ENCODE measurements around the gene TRAF7.
"Not testable (repeated sequence)": the region's sequence is repeated elsewhere in the genome, so short reads cannot be mapped to it uniquely, and the experiment has no call there.

TRAF7 gene

DNA sequence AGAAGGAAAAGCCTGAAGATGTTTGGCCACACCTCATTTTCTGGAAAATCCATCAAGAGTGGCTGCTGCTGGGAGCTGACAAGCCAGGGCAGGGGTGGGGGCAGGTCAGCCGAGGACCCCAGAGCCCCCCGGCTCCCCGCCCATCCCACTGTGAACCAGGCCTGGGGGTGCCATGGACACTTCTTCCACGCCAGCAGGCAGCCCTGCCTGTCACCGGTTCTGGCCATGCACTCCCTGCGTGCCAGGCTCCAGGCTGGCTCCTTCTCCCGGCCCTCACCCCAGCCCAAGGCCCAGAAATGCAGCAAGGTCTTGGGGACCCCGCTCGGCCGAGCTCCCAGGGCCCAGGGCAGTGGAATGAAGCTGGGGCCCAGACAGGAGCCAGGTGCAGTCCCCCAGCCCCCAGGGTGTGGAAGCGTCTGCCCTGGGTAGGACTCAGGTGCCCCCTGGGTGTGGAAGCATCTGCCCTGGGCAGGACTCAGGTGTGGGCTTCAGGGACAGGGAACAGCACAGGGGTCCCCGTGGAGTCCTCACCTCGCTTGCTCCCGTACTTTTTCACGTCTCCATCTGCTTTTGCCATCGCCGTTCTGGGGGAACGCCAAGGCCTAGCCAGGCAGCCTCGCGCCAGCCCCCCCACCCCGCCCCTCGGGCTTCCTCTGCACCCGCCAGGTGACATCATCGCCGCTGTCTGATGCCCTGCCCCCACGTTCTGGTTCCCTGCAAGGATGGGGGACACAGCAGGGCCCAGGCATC lies 32.5 kb upstream of the TRAF7 start:
- not testable (repeated sequence) for DNase-seq

DNA sequence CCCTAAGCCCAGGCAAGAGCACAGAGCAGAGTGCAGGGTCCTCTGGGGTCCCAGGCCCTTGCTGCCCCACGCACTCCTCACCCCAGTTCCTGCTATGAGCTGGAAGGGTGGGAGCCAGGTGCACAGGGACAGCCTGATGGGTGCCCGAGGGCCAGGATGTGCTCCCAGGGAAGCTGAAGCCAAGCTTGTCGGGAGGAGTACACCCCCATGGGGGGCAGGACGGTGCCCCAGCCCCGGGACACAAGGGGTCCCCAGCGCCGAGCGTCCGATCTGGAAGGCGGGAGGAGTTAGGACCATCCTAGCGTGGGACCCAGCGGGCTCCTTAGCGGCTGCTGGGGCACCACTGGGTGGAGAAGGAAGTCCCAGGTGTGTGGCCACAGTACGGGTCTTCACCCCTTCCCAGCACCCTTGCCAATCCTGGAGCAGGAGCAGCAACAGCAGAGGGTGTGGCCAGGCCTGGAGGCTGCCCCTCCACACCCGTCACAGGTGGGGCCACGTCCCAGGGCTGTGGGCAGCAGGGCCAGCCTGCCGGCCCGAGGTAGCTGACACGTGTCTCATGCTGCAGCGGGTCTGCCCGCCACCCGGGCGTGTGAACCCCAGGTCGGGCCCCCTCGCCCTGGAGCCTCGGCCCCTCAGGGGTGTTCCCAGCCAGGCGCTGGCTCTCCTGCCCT lies 31.7 kb upstream of the TRAF7 start:
- DNase-seq, result not testable (repeated sequence)

DNA sequence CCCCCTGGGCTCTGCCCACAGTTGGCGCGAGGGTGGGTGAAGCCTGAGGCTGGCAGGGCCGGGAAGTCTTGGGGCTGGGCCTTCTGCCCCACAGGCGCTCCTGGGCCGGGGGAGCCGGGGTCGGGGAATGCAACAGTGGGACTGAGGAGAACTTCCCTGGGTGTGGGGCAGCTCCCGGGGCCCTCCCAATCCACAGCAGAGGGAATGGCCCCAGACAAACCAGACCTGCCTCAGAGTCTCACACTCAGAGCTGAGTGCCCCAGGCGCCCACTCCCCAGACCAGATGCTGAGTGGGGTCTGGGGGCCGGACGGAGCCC lies 31.2 kb upstream of the TRAF7 start:
- not testable (repeated sequence) for DNase-seq

DNA sequence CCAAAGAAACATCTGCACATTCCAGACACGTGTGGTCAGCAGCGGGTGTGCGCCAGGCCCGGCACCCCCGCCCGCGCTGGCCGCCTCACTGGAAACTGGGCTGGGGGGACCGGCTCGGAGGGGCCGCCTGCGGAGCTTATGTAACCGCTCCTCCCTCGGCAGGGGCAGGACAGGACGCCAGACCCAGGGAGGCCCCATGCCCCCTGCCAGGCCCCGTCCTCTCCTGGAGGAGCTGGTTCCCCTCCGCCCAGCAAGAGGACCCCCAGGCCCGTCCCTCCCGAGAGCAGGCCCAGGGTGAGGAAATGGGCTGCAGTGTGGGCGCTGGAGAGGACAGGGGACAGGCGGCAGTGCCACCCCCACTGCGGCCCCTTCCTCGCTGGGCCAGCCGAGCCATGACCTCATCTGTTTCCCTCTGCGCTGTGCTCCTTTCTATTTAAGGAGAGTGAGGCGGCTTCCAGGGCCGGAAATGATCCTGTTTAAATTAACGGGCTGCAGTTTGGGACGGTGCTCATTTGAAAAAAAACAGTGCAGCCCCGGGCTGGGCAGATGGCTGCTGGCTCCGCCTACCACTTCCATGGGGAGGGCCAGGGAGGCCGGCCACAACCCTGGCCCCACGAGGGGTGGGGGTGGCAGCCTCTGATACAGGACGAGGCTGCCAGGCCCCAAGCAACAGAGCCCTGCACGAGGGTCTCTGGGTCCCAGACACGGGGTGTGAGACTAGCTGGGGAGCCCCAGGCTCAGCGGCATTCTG lies 30.7 kb upstream of the TRAF7 start:
- DNase-seq, result not testable (repeated sequence)

DNA sequence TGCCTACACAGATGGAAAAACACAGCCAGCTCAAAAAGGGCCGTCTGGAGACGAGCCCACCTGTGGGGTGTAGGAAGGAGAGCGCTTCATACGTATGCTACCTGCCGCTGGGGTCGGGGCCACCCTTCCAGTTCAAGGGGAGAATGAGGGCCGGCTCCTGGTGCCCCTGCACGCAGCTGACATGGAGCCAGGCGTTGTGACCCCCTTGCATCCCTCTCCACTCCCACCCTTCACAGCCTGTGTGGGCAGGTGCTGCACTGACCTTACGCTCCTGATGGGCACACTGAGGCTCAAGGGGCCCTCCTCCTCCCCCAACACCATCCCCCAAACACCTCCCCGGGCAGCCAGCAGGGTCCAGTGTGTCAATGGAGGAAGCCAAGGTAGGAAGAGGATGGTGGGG lies 30.0 kb upstream of the TRAF7 start:
- not testable (repeated sequence) for DNase-seq

DNA sequence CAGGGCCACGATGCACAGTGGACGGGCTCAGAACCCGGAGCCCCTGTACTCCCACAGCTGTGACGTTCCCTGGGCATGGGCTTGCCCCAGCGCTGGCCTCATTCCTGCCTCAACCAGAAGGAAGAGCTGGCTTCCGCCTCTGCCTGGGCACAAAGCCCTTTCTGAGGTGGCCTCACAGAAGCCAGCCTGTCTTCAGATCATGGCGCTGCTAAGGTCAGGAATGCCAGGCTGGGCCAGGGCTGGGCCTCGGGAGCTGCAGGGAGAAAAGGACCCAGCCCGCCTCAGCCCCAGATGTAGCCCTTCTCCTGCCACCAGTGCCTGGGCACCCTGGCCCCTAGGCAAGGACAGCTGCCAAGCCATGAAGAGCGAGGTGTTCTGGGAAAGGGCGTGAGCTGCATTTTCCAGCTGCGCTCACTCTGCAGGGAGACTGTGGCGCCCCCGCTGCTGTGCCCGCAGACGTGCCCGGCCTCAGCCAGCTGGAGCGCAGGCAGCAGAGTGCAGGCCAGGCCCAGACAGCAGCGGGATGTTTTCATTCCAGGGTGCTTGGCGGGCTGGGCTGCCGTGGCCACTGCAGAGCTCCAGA lies 29.3 kb upstream of the TRAF7 start:
- DNase-seq, result not testable (repeated sequence)

DNA sequence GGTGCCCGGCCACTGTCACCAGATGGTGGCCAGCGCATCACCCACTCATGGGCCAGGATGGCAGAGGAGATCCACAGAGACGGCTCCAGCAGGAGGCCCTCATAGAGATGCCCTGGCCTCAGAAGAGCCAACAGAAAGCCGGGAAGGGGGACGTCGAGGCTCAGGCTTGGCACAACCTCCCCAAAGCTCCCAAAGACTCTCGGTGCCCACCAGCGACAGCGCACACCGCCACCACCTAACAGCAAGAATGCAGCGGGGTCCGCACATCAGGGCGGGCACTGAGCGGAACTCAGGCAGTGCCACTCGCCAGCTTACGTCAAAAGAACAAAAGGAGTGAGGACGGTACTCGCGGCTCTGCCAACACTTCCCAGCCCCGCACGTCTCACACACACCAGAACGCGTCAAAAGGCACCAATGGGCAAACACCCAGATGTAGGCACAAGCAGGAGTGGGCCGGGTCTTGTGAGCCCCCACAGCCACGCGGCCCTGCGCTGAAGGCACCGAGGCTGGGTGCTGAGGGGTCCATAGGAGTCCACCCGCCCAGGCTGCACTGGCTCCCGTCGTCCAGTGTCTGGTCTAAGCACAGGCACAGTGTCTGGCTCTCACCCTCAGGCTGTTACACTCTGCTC lies 28.5 kb upstream of the TRAF7 start:
- DNase-seq, result not testable (repeated sequence)

DNA sequence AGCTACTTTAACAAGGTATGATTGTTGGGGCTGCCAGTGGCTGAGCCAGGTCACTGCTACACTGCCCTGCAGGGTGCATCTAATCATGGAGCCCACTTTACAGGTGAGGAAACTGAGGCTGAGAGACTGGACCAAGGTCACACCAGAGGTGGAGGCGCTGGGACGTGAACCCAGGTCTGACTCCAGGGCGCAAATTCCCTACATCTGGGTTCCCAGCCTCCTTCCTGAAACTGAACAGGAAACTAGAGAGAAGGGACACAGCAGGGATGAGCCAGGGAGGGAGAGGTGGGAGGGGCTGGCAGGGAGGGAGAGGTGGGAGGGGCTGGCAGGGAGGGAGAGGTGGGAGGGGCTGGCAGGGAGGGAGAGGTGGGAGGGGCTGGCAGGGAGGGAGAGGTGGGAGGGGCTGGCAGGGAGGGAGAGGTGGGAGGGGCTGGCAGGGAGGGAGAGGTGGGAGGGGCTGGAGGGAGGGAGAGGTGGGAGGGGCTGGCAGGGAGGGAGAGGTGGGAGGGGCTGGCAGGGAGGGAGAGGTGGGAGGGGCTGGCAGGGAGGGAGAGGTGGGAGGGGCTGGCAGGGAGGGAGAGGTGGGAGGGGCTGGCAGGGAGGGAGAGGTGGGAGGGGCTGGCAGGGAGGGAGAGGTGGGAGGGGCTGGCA lies 27.8 kb upstream of the TRAF7 start:
- peak in 1 of 2 donors; percentile 37 for DNase-seq

DNA sequence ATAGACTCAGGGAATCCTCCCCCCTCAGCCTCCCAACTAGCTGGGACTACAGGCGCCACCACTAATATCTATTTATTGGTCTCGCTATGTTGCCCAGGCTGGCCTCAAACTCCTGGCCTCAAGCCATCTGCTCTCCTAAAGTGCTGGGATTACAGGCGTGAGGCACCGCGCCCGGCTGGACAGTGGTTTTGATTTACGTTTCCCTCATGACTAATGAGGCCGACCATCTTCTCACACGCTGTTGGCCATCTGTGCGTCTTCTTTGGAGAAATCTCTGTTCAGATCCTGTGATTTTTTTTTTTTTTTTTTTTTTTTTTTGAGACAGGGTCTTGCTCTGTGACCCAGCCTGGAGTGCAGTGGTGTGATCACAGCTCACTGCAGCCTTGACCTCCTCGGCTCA lies 26.3 kb upstream of the TRAF7 start:
- DNase-seq, result not testable (repeated sequence)

DNA sequence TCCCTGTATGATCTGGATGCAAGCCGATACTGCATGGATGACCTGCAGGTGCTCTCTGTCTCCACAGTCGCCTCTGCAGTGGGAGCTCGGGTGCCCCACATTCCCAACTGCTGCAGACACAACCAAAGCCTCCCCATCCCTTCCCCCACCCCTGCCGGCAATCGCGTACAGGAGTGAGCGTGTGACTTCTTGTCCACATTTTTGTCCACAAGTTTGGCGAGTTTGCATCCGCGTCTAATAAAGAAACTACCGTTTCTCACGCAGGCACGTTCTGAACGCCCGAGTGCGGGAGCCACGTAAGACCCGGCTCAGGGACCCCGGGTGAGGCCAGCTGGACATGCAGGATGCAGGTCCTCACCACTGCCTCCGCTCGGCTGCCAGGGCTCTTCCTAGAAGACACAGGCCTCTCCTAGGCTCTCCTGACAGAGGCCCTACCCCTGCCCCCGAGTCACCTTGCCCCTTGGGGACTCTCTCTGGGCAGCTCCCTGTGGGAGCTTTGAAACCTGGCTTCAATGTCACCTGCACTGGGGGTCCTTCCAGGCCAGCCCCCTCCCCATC lies 25.6 kb upstream of the TRAF7 start:
- DNase-seq, result not testable (repeated sequence)

DNA sequence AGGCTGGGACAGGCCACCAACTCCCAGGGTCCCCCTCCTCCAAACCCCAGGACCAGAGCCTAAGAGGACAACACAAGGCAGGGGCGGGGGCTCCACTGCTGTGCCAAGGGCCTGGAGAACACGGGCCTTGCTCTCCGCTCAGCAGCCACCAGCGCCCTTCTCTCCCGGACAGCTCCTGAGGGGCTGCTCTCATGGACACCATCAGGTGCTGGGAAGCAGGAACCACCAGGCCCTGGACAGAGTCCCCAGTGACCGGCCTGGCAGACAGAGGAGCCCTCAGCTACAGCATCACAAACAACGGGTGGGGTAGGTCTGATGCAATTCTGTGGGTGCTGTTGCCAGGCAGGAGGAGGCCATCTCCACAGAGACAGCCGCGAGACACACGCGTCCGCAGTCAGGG lies 21.8 kb upstream of the TRAF7 start:
- DNase-seq, result not testable (repeated sequence)

DNA sequence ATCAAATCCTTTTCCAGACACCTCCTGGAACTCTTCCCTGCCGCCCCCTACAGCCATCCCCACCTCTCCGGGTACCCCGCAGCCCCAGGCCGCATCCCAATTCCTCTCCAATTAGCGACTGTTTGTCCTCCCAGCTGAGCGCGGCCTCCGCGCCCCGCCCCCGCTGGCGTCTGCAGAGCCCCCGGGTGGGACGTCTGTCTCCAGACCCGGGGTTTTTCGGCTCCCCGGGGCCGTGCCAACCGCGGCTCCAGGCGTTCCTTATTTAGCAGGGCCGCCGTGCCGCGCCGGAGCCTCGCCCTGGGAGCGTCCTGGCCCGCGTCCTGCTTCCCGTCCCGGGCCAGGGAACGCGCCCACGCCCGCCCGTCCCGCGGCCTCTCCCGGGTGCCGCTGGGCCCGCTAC lies 20.5 kb upstream of the TRAF7 start:
- not testable (repeated sequence) for DNase-seq

DNA sequence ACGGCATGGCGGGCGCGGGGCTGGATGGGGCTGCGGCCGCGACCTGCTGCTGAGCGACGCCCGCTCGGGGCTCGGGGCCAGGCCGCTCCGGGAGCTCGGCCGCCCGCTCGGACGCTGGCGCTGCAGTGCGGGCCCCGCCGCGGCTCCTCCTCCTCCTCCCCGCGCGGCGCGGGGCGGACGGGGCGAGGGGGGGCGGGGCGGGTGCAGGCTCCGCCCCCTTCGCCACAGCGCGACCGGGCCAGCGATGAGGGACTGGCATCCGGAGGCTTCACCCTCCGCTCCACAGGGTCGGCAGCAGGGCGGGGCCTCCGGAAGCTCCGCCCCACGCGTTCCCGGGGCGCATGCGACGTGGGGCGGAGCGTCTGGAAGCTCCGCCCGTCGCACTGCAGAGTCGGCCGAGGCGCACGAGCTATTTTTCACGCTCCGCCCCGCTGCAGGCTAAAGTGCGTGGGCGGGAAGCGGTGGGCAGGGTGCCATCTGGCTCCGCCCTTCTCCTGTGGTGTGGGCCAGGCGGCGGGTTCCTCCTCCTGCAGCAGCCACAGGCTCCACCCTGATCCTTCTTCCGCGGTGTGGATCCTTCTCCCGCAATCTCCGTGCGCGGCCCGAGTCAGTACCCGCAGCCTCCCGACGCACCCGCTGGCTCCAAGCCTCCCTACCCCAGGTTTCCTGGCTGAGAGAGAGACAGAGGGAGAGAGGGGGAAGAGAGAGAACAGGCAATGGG lies 19.7 kb upstream of the TRAF7 start, which contains the start of gene PKD1:
Gene PKD1 (minus strand): TSS at position 129 of the 721 bp plus-strand sequence. CDS start 209 bp downstream, outside the sequence.
- DNase-seq, result peak; percentile 95 to 97

DNA sequence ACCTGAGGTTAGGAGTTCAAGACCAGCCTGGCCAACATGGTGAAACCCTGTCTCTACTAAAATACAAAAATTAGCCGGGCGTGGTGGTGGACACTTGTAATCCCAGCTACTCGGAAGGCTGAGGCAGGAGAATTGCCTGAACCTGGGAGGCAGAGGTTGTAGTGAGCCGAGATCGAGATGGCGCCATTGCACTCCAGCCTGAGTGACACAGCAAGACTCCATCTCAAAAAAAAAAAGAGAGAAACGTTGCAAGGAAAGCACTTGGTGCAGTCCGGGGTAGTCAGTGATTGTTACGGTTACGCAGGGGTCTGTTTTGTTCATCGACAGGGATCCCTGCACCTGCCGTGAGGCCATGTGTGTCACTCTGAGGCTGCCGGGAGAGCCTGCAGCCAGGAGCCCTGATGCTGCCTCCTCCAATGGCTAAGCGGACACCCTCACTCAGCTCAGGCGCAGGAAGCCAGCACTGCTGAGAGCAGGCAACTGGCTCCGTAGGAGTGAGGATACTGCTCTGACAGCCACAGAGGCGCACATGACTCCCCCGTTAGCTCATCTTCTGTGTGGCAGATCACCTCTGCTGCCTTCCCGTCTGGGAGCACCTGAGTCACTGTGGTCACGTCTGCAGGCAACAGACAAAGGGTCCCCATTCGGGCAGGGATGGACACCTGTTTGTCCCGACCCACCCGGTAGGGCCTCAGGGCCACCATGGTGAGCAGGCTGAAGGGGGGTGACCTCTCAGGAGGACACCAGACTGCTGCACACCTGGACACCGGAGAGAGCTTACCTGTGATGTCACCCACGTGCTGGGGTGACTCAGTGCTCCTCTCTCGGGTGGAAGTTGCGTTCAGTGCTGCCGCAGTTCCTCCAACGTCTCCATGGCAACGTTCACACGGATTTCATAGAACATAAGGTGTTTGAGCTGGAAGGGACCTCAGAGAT lies 12.4 kb upstream of the TRAF7 start:
- DNase-seq, result no peak

DNA sequence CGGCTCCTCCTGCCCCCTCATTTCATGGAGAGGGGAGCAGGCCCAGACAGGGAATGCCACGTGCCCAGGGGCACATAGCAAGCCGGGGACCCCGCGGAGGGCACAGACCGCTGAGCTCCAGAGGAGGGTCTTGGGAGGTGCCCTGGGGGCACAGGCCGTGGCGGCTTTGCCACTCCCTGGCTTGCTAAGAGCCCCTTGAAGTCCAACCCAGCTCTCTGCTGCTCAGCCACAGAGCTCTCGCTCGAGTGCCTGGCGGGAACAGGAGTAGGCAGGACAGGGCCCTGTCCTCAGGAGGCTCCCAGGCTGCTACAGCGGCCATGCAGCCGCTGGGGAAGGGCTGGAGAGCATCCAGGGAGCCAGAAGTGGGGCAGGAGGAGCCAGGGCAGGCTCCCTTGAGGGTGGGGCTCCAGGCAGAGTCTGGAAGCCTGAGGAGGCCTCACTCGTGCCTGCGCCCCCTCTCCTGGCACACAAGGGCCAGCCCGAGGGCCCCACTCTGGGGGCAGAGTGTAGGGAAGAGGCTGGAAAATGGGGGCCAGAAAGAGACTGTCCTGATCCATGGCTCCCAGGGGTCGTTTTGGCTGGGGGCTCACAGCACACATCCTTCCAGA lies 11.6 kb upstream of the TRAF7 start:
- DNase-seq, result no peak

DNA sequence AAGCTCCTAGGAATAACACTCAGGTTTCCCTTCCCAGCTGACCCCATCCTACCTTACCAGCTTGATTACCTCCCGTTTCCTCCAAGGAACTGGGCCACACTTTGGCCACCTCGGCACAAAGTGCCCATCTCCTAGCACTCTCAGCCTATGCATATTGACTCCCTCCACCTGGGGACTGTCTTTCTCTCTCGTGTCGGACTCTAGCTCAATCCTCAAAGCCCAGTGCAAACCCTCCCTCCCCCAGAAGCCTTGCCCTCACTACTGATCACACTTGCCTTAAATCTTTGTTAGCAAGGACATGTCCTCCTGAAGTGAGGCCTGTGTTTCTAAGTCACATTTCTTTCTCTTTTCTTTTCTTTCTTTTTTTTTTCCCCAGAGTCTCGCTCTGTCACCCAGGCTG lies 9.7 kb upstream of the TRAF7 start:
- DNase-seq, result no peak

DNA sequence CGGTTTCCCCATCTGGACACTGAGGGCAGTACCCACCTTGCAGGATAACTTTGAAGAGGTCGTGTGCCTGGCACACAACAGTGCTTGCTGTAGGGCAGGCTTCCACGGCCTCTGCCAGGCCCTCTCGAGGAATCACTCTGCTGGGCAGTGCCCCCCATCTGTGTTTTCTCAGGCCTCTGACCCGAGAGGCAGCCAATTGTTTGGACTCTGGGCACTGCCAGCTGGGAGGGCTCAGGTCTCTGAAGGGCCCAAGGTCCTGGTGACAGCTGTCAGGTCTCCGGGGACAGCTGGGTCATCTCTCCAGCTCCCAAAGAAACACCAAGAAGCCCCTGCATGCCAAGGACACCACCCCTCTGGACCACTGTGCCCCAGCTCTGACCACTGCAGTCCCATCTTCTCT lies 8.2 kb upstream of the TRAF7 start:
- DNase-seq, result no peak

DNA sequence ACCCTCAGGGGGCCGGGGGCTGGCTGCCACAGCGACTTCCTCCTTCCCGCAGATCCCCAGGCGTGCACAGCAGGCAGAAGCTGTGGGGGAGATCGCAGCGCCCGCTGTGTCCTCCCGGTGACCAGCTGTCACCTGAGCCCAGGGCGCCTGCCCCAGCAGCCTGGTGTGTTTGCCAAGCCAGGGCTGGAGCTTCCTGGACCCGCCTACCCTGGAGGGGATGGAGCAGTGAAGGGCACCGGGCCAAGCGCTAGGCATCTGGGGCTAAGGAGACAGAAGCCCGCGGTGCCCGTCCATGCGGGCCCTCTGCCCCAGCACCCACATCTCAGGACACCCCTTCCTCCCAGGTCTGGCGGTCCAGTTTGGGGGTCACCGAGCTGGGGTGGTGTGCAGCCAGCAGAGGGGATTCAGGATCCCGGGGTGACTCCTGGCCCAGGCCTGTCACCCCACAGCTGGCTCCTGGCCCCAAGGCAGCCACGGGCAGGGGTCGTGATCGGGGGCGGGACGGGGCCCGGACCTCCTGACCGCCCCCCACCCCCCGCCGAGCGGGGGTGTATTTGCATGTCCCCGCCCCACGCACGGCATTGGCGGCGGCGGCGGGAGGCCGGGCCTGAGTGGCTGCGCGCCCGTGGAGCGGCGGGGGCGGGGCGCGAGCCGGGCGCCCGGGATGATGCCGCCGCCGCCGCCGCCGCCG lies 7.5 kb upstream of the TRAF7 start, which contains the start of gene RAB26:
Gene RAB26 (plus strand): TSS at position 645 of the 691 bp plus-strand sequence. CDS start 159 bp downstream, outside the sequence.
- peak; percentile 38 to 50 for DNase-seq

Measured in activated CD4-positive, alpha-beta T cell treated with anti-CD3 and anti-CD28 coated beads for 4 hours (primary cell).